Mammary epithelial cell (primary cell): ENCODE results near the gene SPAG4.

Experiments
- EZH2 ChIP-seq: IDR thresholded peaks from 2 replicates; pipeline ENCODE4 v1.6.1; 2012; ENCODE audit warnings: low read length, inconsistent platforms, borderline replicate concordance
- TF ChIP-seq, protein P1 (sequence below), 2 donors: IDR thresholded peaks in 1 of 2; conservative IDR thresholded peaks in 1 of 2; 2 replicates each; pipeline ENCODE4 v1.5.1; 2011 to 2012; ENCODE audit warnings: inconsistent platforms in 2 of 2, low read length in 2 of 2, mild to moderate bottlenecking in 2 of 2, control low read depth in 1 of 2, low read depth in 1 of 2; ENCODE audit not compliant: insufficient read depth in 1 of 2; ENCODE audit errors: extremely low read depth in 1 of 2

DNA sequence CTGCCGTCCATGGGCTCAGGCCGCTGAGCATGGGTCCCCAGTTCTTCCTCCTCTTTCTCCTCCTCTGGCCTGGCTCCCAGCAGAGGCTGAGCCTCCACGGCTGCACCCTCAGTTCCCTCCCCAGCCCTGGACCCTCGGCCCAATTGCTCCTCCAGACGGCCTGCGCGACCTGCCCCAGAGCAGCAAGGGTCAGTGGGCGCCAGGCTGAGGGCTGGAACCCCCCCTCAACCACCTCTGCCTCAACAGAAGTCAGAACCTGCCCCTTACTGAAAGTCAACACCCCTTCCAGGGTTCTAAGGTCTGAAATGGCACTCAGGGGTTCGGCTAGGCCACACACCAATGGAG is 15.9 kb upstream of the SPAG4 start:
- TF ChIP-seq, protein P1, sequence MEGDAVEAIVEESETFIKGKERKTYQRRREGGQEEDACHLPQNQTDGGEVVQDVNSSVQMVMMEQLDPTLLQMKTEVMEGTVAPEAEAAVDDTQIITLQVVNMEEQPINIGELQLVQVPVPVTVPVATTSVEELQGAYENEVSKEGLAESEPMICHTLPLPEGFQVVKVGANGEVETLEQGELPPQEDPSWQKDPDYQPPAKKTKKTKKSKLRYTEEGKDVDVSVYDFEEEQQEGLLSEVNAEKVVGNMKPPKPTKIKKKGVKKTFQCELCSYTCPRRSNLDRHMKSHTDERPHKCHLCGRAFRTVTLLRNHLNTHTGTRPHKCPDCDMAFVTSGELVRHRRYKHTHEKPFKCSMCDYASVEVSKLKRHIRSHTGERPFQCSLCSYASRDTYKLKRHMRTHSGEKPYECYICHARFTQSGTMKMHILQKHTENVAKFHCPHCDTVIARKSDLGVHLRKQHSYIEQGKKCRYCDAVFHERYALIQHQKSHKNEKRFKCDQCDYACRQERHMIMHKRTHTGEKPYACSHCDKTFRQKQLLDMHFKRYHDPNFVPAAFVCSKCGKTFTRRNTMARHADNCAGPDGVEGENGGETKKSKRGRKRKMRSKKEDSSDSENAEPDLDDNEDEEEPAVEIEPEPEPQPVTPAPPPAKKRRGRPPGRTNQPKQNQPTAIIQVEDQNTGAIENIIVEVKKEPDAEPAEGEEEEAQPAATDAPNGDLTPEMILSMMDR (conservative IDR thresholded peaks at IDR 0.05 in 1 of 2, IDR thresholded peaks at IDR 0.05 in 1 of 2; ENCODE audit: extremely low read depth in 1 of 2, insufficient read depth in 1 of 2, low read depth in 1 of 2, low read length in 2 of 2): no peak
- TF ChIP-seq EZH2: no peak
